ENCODE data around the gene ANAPC2.
A peak's percentile ranks its signal among the peaks of the same experiment; 100 is the strongest.

The ANAPC2 gene

GRCh38 chr9:137214620-137215019 lies 26.3 kb upstream of the ANAPC2 start:
- DNase-seq, result no peak

GRCh38 chr9:137213160-137214060 lies 25.1 kb upstream of the ANAPC2 start:
- no peak for DNase-seq

DNA sequence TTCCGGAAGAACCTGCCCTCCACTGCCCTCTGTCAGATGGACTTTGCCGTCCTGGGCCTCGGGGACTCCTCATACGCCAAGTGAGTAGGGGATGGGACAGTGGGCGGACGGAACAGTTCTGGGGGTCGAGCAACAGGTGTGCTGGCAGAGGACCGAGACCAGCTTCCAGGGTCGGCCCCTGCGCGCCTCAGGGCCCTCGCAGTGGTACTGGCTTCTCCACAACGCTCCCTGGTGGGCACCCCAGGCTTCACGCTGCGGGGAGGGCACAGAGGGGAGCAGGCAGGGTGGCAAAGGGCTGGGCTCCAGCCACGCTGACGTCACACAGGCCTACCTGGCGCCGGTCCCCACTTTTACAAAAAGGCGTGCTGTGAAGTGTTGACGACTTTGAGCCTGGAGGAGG lies 24.2 kb upstream of the ANAPC2 start:
- no peak for DNase-seq

DNA sequence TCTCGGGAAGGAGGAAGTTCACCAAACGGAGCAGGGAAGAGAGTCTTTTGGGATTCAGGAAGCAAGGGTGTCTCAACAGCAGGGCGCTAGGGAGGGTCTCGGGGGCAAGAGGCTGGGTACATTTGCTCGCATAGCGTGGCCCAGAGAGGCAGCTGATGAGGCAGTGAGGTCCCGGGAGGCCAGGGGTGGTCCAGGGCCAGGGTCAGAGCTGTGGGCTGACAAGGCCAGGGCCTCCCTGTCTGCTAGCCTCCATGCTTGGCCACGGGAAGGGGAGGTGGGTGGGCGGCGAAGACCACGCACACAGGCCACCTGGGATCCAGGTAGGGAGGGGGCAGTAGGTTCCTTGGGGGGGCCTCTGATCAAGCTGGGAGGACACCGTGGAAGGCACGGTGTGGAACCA lies 23.2 kb upstream of the ANAPC2 start:
- DNase-seq, result no peak

DNA sequence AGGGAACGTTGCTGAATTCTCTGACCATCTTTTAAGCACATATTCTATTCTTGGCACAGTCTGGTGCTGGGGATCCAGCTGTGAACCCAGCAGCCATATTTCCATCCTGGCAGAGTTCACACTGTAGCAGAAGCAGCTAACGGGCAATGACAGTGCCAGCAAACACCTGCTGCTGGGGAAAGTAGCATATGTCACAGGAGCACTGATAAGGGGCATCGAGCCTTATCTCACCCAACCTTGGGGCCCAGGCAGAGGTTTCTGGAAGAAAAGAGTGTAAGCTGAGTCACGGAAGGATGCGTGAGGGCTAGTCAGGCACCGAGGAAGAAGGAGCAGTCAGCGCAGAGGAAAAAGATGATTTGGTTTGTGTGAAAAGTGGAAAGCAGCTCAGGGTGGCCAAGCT lies 18.2 kb upstream of the ANAPC2 start:
- no peak for DNase-seq

GRCh38 chr9:137205126-137206069 lies 17.0 kb upstream of the ANAPC2 start, which contains the start of the genes NDOR1 and TMEM203:
Gene NDOR1 (plus strand): TSS chr9:137205700. CDS start chr9:137205778, 78 bp downstream.
Gene TMEM203 (minus strand): TSS chr9:137205648. CDS start chr9:137205414, 234 bp downstream.
- peak; percentile 70 to 80 for DNase-seq

- DNase-seq, result no peak
These were observed 16.4 kb upstream of the ANAPC2 start for GRCh38 chr9:137204731-137205125.

DNA sequence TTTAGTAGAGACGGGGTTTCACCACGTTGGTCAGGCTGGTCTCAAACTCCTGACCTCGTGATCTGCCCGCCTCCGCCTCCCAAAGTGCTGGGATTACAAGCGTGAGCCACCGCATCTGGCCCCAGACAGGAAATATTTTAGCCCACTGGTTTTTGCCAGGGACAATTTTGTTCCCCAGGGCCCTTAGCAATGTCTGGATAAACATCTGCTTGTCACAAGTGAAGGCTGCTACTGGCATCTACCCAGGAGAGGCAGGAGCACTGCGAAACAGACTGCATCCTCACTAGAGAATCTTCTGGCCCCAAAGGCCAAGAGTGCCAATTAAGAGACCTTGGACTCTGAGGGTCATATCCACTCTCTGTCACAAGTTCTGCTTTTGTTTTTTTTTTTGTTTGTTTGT lies 14.6 kb upstream of the ANAPC2 start:
- no peak for DNase-seq

DNA sequence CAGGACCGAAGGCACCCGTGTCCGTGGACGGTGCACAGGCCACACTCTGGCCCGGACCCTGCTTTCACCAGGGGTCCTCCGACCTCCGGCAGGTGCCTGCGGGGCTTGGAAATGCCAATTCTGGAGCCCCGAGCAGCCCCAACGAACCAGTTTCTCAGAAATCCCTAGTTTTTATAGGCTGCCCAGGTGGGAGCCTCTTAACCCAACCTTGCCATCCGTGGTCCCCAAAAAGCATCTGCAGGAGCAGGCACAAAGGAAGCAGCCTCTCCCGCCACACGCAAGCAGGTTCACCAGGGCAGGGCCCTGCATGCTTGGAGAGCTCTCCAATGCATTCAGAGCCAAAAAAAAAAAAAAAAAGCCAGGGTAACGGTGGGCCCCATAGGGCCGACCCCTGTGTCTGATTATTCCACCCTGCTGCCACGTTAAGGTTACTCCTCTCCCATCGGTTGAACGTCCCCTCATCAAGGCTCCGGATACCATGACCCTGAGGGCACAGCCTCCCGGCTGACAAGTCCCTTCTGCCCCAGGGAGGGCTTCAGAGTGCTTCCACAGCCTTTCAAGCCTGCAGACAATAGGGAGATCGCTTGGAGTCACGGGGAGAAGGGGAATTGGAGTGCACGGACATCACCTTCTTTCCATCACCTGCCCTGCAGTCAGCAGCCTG lies 13.0 kb upstream of the ANAPC2 start:
- DNase-seq, result no peak

GRCh38 chr9:137200311-137201204 lies 12.2 kb upstream of the ANAPC2 start, which contains the start of gene TPRN:
Gene TPRN (minus strand): TSS chr9:137200741. CDS start chr9:137200711, 30 bp downstream.
- DNase-seq, result peak; percentile 99

- no peak for DNase-seq
These were observed 11.2 kb upstream of the ANAPC2 start for GRCh38 chr9:137199411-137200121.

DNA sequence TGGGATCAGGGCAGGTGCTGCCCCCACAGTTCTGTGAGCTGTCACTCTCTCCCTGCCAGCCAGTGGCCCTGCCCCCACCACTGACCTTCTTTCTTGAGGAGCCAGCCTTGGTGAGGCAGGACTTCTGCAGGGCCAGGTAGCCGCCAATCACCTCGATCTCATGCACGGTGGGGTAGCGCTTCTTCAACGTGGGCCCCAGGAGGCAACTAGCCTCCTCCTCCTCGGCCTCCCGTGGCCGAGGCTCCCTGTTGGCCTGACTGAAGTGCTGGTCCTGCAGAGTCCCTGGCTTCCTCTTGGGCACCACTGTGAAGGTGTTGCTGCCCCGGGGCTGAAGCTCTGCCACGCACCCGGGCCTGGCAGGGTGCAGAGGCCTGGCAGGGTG lies 10.5 kb upstream of the ANAPC2 start:
- no peak for DNase-seq

- DNase-seq, result no peak
These were observed 9.9 kb upstream of the ANAPC2 start for GRCh38 chr9:137198051-137198901.

- DNase-seq, result no peak
These were observed 7.3 kb upstream of the ANAPC2 start for GRCh38 chr9:137195525-137196220.

DNA sequence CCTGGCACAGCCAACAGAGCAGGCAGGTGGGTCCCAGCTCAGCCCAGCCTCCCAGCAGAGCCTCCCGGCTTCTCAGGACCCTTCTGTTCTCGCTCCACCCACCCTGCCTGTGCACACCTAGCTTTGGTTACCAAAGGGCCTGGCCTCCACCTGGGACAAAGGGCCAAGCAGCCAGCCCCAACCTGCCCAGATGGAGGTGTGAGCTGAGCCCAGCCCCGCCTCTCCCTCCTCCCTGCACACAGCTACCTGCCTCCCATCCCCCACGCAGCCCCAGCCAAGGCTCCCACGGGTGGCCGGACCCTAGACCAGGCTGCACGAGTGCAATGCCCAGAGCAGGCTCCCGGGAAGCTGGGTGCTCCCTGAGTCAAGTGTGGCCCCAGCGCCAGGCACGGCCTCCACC lies 6.5 kb upstream of the ANAPC2 start:
- no peak for DNase-seq

- DNase-seq, result no peak
These were observed 6.0 kb upstream of the ANAPC2 start for GRCh38 chr9:137194388-137194787.

GRCh38 chr9:137193771-137194170 lies 5.4 kb upstream of the ANAPC2 start:
- no peak for DNase-seq

- no peak for DNase-seq
These were observed 4.5 kb upstream of the ANAPC2 start for GRCh38 chr9:137192859-137193258.

- no peak for DNase-seq
These were observed 4.1 kb upstream of the ANAPC2 start for GRCh38 chr9:137192448-137192780.
